Natural killer cell (primary cell): ENCODE results near the gene FLYWCH1. TPM values are rescaled to one million over a fixed set of nuclear protein-coding genes. Genes with fewer than 3 reads are reported as not detected.
A peak's percentile ranks its signal among the peaks of the same experiment; 100 is the strongest.

ENCODE experiments used
- ATAC-seq, 3 donors: fragments of 150-1000 bp in 2 of 3; fragments of 200-7000 bp in 1 of 3; cut with Tn5 transposase; 1 replicate in 1 of 3; 2 replicates in 2 of 3; pipeline ENCODE4 v1.10.0; 2021; ENCODE audit warnings: mild to moderate bottlenecking in 2 of 3, moderate library complexity in 2 of 3
- DNase-seq, 2 donors: peaks; one replicate each; pipeline versions ENCODE4 v3.0.0 to v3.0.0-alpha.2; 2013 to 2021; ENCODE audit warnings: mixed read lengths in 1 of 2
- H3K27ac ChIP-seq: one replicate; pipeline ENCODE4 v1.5.1; 2013; ENCODE audit warnings: mild to moderate bottlenecking, low read length
- H3K27me3 ChIP-seq: one replicate; pipeline ENCODE4 v1.6.1; 2013; ENCODE audit warnings: low read length; ENCODE audit not compliant: control insufficient read depth, insufficient read depth
- H3K36me3 ChIP-seq: one replicate; pipeline ENCODE4 v1.6.1; 2013; ENCODE audit warnings: low read length; ENCODE audit not compliant: control insufficient read depth, insufficient read depth
- H3K4me1 ChIP-seq: one replicate; pipeline ENCODE4 v1.6.1; 2013; ENCODE audit warnings: low read length; ENCODE audit not compliant: control insufficient read depth, insufficient read depth
- H3K4me3 ChIP-seq: one replicate; pipeline ENCODE4 v1.5.1; 2013; ENCODE audit warnings: low read length
- H3K9me3 ChIP-seq: one replicate; pipeline ENCODE4 v1.6.1; 2013; ENCODE audit warnings: low read length; ENCODE audit not compliant: control insufficient read depth, insufficient read depth
- H3K27ac Mint-ChIP-seq, 2 donors: one replicate each; pipeline ENCODE4 v1.8.0; 2022; ENCODE audit warnings: mild to moderate bottlenecking in 2 of 2, mixed read lengths in 2 of 2, moderate library complexity in 1 of 2
- H3K27me3 Mint-ChIP-seq, 2 donors: one replicate each; pipeline ENCODE4 v1.8.0; 2022; ENCODE audit warnings: low read depth in 2 of 2, mixed read lengths in 2 of 2
- H3K36me3 Mint-ChIP-seq: one replicate; pipeline ENCODE4 v1.8.0; 2022; ENCODE audit warnings: mixed read lengths
- H3K4me1 Mint-ChIP-seq, 2 donors: one replicate each; pipeline ENCODE4 v1.8.0; 2022; ENCODE audit warnings: mixed read lengths in 2 of 2
- H3K4me3 Mint-ChIP-seq: one replicate; pipeline ENCODE4 v1.8.0; 2022; ENCODE audit warnings: mild to moderate bottlenecking, moderate library complexity, mixed read lengths
- H3K9me3 Mint-ChIP-seq, 2 donors: one replicate each; pipeline ENCODE4 v1.8.0; 2022; ENCODE audit warnings: mixed read lengths in 2 of 2
- CTCF ChIP-seq: fragments of 200-600 bp; IDR thresholded peaks from one replicate; pipeline ENCODE4 v1.8.0; 2022; ENCODE audit warnings: antibody characterized with exemption
- WGBS: methylation state at CpG from one replicate; pipeline ENCODE4 v1.1.7; 2013; ENCODE audit warnings: missing lambda C conversion rate; ENCODE audit not compliant: insufficient coverage; 5-methylcytosine and 5-hydroxymethylcytosine counted together
- intact Hi-C: fragments of 100-400 bp; cut with micrococcal nuclease; formaldehyde crosslinking; loops from one replicate; pipeline ENCODE4 v1.14.2; 2022
- total RNA-seq, 4 donors: library from RNA; stranded (reverse); fragments of 120-200 nt in 1 of 4; gene quantifications; one replicate each; pipeline versions ENCODE4 v1.2.3 to v1.2.4, GENCODE V29; 2013 to 2022

Gene FLYWCH1
- 100 to 1,000 TPM in 2 of 3 donors, 10 to 100 TPM in 1; 85.1 to 148 (median 130) TPM for total RNA-seq
- 20.5 TPM for total RNA-seq (2013)

- no peaks in the 10 kb centered on the region for H3K27me3 ChIP-seq
- peak within 1 kb of the TSS; percentile 95 for H3K4me3 Mint-ChIP-seq
- peak; percentile 96 to 99 for DNase-seq
- peak within 1 kb of the TSS; percentile 81 for H3K4me3 ChIP-seq
- no peak for TF ChIP-seq CTCF
- H3K36me3 ChIP-seq: peaks cover 9% of the 10 kb centered on the region
- peaks cover 22% of the 10 kb centered on the region for H3K4me1 ChIP-seq
- intact Hi-C loops: loop anchor here (5.0 kb wide), 1 partner anchor 44 kb away; no protein-coding TSS in a partner anchor
- H3K27ac Mint-ChIP-seq: peak within 1 kb of the TSS; percentile 88 to 95
- WGBS: under 1% methylated on average over 85 of the region's 85 CpGs
- peaks cover 19 to 26% of the 10 kb centered on the region in 2 donors for H3K4me1 Mint-ChIP-seq
- no peaks in the 10 kb centered on the region for H3K36me3 Mint-ChIP-seq
- no peaks in the 10 kb centered on the region for H3K9me3 Mint-ChIP-seq
- no peaks in the 10 kb centered on the region for H3K9me3 ChIP-seq
- peak; percentile 95 to 99 (median 96) for ATAC-seq
- no peaks in the 10 kb centered on the region for H3K27me3 Mint-ChIP-seq
- H3K27ac ChIP-seq: peak within 1 kb of the TSS; percentile 77
Observed at GRCh38 chr16:2911638-2912329, at the start of gene FLYWCH1. Gene FLYWCH1 (plus strand): TSS chr16:2911931. CDS start chr16:2929686, 17,755 bp downstream.

- Histone ChIP-seq H3K4me1 (peaks cover 14% of the 10 kb centered on the region), H3K9me3 (no peaks in the 10 kb centered on the region), H3K4me3 (no peak overlapping the region), H3K27ac (no peak overlapping the region), H3K36me3 (no peaks in the 10 kb centered on the region), H3K27me3 (no peaks in the 10 kb centered on the region)
- H3K4me1 Mint-ChIP-seq: peaks cover 9 to 12% of the 10 kb centered on the region in 2 donors
- TF ChIP-seq CTCF: no peak
- no peaks in the 10 kb centered on the region for H3K9me3 Mint-ChIP-seq
- 93% methylated on average over 3 of the region's 4 CpGs for WGBS
- peaks cover 0 to 5% of the 10 kb centered on the region in 2 donors for H3K27me3 Mint-ChIP-seq
- intact Hi-C loops: loop anchor here (5.0 kb wide), 1 partner anchor 47 kb away; the partner anchor contains the start of gene FLYWCH1
- H3K36me3 Mint-ChIP-seq: no peaks in the 10 kb centered on the region
- DNase-seq: no peak
- ATAC-seq: no peak
- no peak overlapping the region for H3K4me3 Mint-ChIP-seq
- H3K27ac Mint-ChIP-seq: no peak overlapping the region
Observed at GRCh38 chr16:2865651-2866050, 46.1 kb upstream of the FLYWCH1 start.

- H3K27me3 ChIP-seq: no peaks in the 10 kb centered on the region
- intact Hi-C loops: loop anchor here (5.0 kb wide), 1 partner anchor 46 kb away; the partner anchor contains the start of gene FLYWCH1
- no peaks in the 10 kb centered on the region for H3K36me3 Mint-ChIP-seq
- TF ChIP-seq CTCF: no peak
- H3K4me3 Mint-ChIP-seq: peak overlapping the region; percentile 28
- H3K4me1 ChIP-seq: peaks cover 14% of the 10 kb centered on the region
- H3K36me3 ChIP-seq: no peaks in the 10 kb centered on the region
- no peaks in the 10 kb centered on the region for H3K9me3 Mint-ChIP-seq
- H3K27me3 Mint-ChIP-seq: peaks cover 0 to 2% of the 10 kb centered on the region in 2 donors
- H3K27ac ChIP-seq: no peak overlapping the region
- ATAC-seq (no peak), DNase-seq (peak in 1 of 2 donors; percentile 46)
- peaks cover 9 to 12% of the 10 kb centered on the region in 2 donors for H3K4me1 Mint-ChIP-seq
- peak overlapping the region in 1 of 2 donors; percentile 41 for H3K27ac Mint-ChIP-seq
- 81% methylated on average over 4 of the region's 4 CpGs for WGBS
- no peaks in the 10 kb centered on the region for H3K9me3 ChIP-seq
- H3K4me3 ChIP-seq: no peak overlapping the region
Observed at GRCh38 chr16:2866431-2866830, 45.3 kb upstream of the FLYWCH1 start.
